ENCODE results near the gene FKBP5.
"Not testable (repeated sequence)": the region's sequence is repeated elsewhere in the genome, so short reads cannot be mapped to it uniquely, and the experiment has no call there.

The FKBP5 gene

GRCh38 chr6:35543459-35544193, 145.1 kb downstream of the FKBP5 start:
- TF ChIP-seq POLR2A (IDR thresholded peaks at IDR 0.05; ENCODE audit: low read depth, low read length) (no peak), TAF1 (IDR thresholded peaks at IDR 0.05; ENCODE audit: borderline replicate concordance, low read depth, low read length) (no peak), POLR2AphosphoS5 (IDR thresholded peaks at IDR 0.05; ENCODE audit: low read depth, low read length) (no peak)
- DNase-seq (ENCODE audit: insufficient read length) = no peak
- FAIRE-seq = no peak

GRCh38 chr6:35541836-35542235, 146.9 kb downstream of the FKBP5 start:
- FAIRE-seq = no peak
- no peak for DNase-seq (ENCODE audit: insufficient read length)
- TF ChIP-seq TAF1 (IDR thresholded peaks at IDR 0.05; ENCODE audit: borderline replicate concordance, low read depth, low read length) (no peak), POLR2AphosphoS5 (IDR thresholded peaks at IDR 0.05; ENCODE audit: low read depth, low read length) (no peak), POLR2A (IDR thresholded peaks at IDR 0.05; ENCODE audit: low read depth, low read length) (no peak)

- DNase-seq (ENCODE audit: insufficient read length) (no peak), FAIRE-seq (no peak)
- TF ChIP-seq POLR2AphosphoS5 (IDR thresholded peaks at IDR 0.05; ENCODE audit: low read depth, low read length) (no peak), POLR2A (IDR thresholded peaks at IDR 0.05; ENCODE audit: low read depth, low read length) (no peak), TAF1 (IDR thresholded peaks at IDR 0.05; ENCODE audit: borderline replicate concordance, low read depth, low read length) (no peak)
These were observed 149.5 kb downstream of the FKBP5 start for GRCh38 chr6:35539223-35539622.

- FAIRE-seq = not testable (repeated sequence)
These were observed 152.9 kb downstream of the FKBP5 start for GRCh38 chr6:35535847-35536246.

GRCh38 chr6:35534407-35535170, 154.1 kb downstream of the FKBP5 start:
- no peak for FAIRE-seq
- no peak for DNase-seq (ENCODE audit: insufficient read length)
- no peak for TF ChIP-seq POLR2AphosphoS5 (IDR thresholded peaks at IDR 0.05; ENCODE audit: low read depth, low read length)
- TF ChIP-seq POLR2A (IDR thresholded peaks at IDR 0.05; ENCODE audit: low read depth, low read length) = no peak
- no peak for TF ChIP-seq TAF1 (IDR thresholded peaks at IDR 0.05; ENCODE audit: borderline replicate concordance, low read depth, low read length)

More at GRCh38 chr6:35535847-35536246, 152.9 kb downstream of the FKBP5 start:
- not testable (repeated sequence) for DNase-seq (ENCODE audit: insufficient read length)

- TF ChIP-seq TAF1 (IDR thresholded peaks at IDR 0.05; ENCODE audit: borderline replicate concordance, low read depth, low read length) (no peak), POLR2A (IDR thresholded peaks at IDR 0.05; ENCODE audit: low read depth, low read length) (no peak), POLR2AphosphoS5 (IDR thresholded peaks at IDR 0.05; ENCODE audit: low read depth, low read length) (no peak)
- FAIRE-seq = no peak
- no peak for DNase-seq (ENCODE audit: insufficient read length)
These were observed 154.7 kb downstream of the FKBP5 start for GRCh38 chr6:35533981-35534380.

- TF ChIP-seq TAF1 (IDR thresholded peaks at IDR 0.05; ENCODE audit: borderline replicate concordance, low read depth, low read length) (no peak), POLR2AphosphoS5 (IDR thresholded peaks at IDR 0.05; ENCODE audit: low read depth, low read length) (no peak), POLR2A (IDR thresholded peaks at IDR 0.05; ENCODE audit: low read depth, low read length) (no peak)
- DNase-seq (ENCODE audit: insufficient read length) (no peak), FAIRE-seq (no peak)
These were observed 156.6 kb downstream of the FKBP5 start for GRCh38 chr6:35532126-35532525.

- TF ChIP-seq POLR2AphosphoS5 (IDR thresholded peaks at IDR 0.05; ENCODE audit: low read depth, low read length) = no peak
- TF ChIP-seq TAF1 (IDR thresholded peaks at IDR 0.05; ENCODE audit: borderline replicate concordance, low read depth, low read length) = no peak
- TF ChIP-seq POLR2A (IDR thresholded peaks at IDR 0.05; ENCODE audit: low read depth, low read length) = no peak
- no peak for FAIRE-seq
- DNase-seq (ENCODE audit: insufficient read length) = no peak
These were observed 164.2 kb downstream of the FKBP5 start for GRCh38 chr6:35524380-35525020.

All from GM12892 (cell line).